Measurements from ENCODE around the gene SYT8. TPM values are rescaled to one million over a fixed set of nuclear protein-coding genes. Genes with fewer than 3 reads are reported as not detected.

The SYT8 gene
- total RNA-seq, 1 donor from 2014 or later = 0.17 TPM

GRCh38 chr11:1815311-1815710, 19.5 kb upstream of the SYT8 start:
- no peak for DNase-seq (ENCODE audit: low read depth)
- TF ChIP-seq CTCF (IDR thresholded peaks at IDR 0.05; ENCODE audit: insufficient read depth, low read length, poor library complexity, severe bottlenecking) = no peak
- Histone ChIP-seq H3K36me3 (ENCODE audit: control insufficient read depth, insufficient read depth, low read length) (no peaks in the 10 kb centered on the region), H3K27me3 (ENCODE audit: control insufficient read depth, insufficient read depth, low read length) (peaks cover 5% of the 10 kb centered on the region), H3K4me3 (ENCODE audit: low read depth, low read length) (no peak overlapping the region)

GRCh38 chr11:1815751-1816150, 19.0 kb upstream of the SYT8 start:
- no peak for TF ChIP-seq CTCF (IDR thresholded peaks at IDR 0.05; ENCODE audit: insufficient read depth, low read length, poor library complexity, severe bottlenecking)
- H3K27me3 ChIP-seq (ENCODE audit: control insufficient read depth, insufficient read depth, low read length) = peaks cover 5% of the 10 kb centered on the region
- H3K36me3 ChIP-seq (ENCODE audit: control insufficient read depth, insufficient read depth, low read length) = no peaks in the 10 kb centered on the region
- no peak for DNase-seq (ENCODE audit: low read depth)
- no peak overlapping the region for H3K4me3 ChIP-seq (ENCODE audit: low read depth, low read length)

- no peak for DNase-seq (ENCODE audit: low read depth)
- peaks cover 5% of the 10 kb centered on the region for H3K27me3 ChIP-seq (ENCODE audit: control insufficient read depth, insufficient read depth, low read length)
- no peak overlapping the region for H3K4me3 ChIP-seq (ENCODE audit: low read depth, low read length)
- no peaks in the 10 kb centered on the region for H3K36me3 ChIP-seq (ENCODE audit: control insufficient read depth, insufficient read depth, low read length)
- TF ChIP-seq CTCF (IDR thresholded peaks at IDR 0.05; ENCODE audit: insufficient read depth, low read length, poor library complexity, severe bottlenecking) = no peak
Measured at GRCh38 chr11:1817000-1817399, 17.8 kb upstream of the SYT8 start.

- DNase-seq (ENCODE audit: low read depth) = no peak
- Histone ChIP-seq H3K27me3 (ENCODE audit: control insufficient read depth, insufficient read depth, low read length) (peaks cover 5% of the 10 kb centered on the region), H3K36me3 (ENCODE audit: control insufficient read depth, insufficient read depth, low read length) (no peaks in the 10 kb centered on the region), H3K4me3 (ENCODE audit: low read depth, low read length) (no peak overlapping the region)
- TF ChIP-seq CTCF (IDR thresholded peaks at IDR 0.05; ENCODE audit: insufficient read depth, low read length, poor library complexity, severe bottlenecking) = no peak
Measured at GRCh38 chr11:1817511-1817910, 17.3 kb upstream of the SYT8 start.

GRCh38 chr11:1819074-1819473, 15.7 kb upstream of the SYT8 start:
- no peak for TF ChIP-seq CTCF (IDR thresholded peaks at IDR 0.05; ENCODE audit: insufficient read depth, low read length, poor library complexity, severe bottlenecking)
- DNase-seq (ENCODE audit: low read depth) = no peak
- Histone ChIP-seq H3K4me3 (ENCODE audit: low read depth, low read length) (no peak overlapping the region), H3K27me3 (ENCODE audit: control insufficient read depth, insufficient read depth, low read length) (peaks cover 5% of the 10 kb centered on the region), H3K36me3 (ENCODE audit: control insufficient read depth, insufficient read depth, low read length) (no peaks in the 10 kb centered on the region)

- Histone ChIP-seq H3K36me3 (ENCODE audit: control insufficient read depth, insufficient read depth, low read length) (no peaks in the 10 kb centered on the region), H3K4me3 (ENCODE audit: low read depth, low read length) (no peak overlapping the region), H3K27me3 (ENCODE audit: control insufficient read depth, insufficient read depth, low read length) (peaks cover 2% of the 10 kb centered on the region)
- DNase-seq (ENCODE audit: low read depth) = no peak
- TF ChIP-seq CTCF (IDR thresholded peaks at IDR 0.05; ENCODE audit: insufficient read depth, low read length, poor library complexity, severe bottlenecking) = no peak
Measured at GRCh38 chr11:1820463-1821325, 14.1 kb upstream of the SYT8 start.

Measured in kidney epithelial cell (primary cell).